ENCODE measurements around the gene GTPBP3. TPM values are rescaled to one million over a fixed set of nuclear protein-coding genes. Genes with fewer than 3 reads are reported as not detected.
A peak's percentile ranks its signal among the peaks of the same experiment; 100 is the strongest.
"Not testable (repeated sequence)": the region's sequence is repeated elsewhere in the genome, so short reads cannot be mapped to it uniquely, and the experiment has no call there.

GTPBP3 gene
- total RNA-seq, 1 experiment from 2014 or later, result 62.9 TPM

GRCh38 chr19:17359905-17360800 is 22.8 kb downstream of the GTPBP3 start:
- no peak overlapping the region for H2AFZ ChIP-seq (ENCODE audit: low read length)
- no peaks in the 10 kb centered on the region for H3K23me2 ChIP-seq (ENCODE audit: insufficient read length, low read depth, low read length, poor library complexity, severe bottlenecking)
- no peak overlapping the region for H2BK120ac ChIP-seq (ENCODE audit: low read depth, low read length, poor library complexity, severe bottlenecking)
- H3K4ac ChIP-seq (ENCODE audit: low read depth, low read length), result no peak overlapping the region
- no peak overlapping the region for H2BK20ac ChIP-seq (ENCODE audit: low read depth, low read length, poor library complexity, severe bottlenecking)
- H2BK5ac ChIP-seq (ENCODE audit: insufficient read length, low read length), result no peak overlapping the region
- TF ChIP-seq, protein P1, sequence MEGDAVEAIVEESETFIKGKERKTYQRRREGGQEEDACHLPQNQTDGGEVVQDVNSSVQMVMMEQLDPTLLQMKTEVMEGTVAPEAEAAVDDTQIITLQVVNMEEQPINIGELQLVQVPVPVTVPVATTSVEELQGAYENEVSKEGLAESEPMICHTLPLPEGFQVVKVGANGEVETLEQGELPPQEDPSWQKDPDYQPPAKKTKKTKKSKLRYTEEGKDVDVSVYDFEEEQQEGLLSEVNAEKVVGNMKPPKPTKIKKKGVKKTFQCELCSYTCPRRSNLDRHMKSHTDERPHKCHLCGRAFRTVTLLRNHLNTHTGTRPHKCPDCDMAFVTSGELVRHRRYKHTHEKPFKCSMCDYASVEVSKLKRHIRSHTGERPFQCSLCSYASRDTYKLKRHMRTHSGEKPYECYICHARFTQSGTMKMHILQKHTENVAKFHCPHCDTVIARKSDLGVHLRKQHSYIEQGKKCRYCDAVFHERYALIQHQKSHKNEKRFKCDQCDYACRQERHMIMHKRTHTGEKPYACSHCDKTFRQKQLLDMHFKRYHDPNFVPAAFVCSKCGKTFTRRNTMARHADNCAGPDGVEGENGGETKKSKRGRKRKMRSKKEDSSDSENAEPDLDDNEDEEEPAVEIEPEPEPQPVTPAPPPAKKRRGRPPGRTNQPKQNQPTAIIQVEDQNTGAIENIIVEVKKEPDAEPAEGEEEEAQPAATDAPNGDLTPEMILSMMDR (conservative IDR thresholded peaks at IDR 0.05), result no peak
- no peak overlapping the region for H3K9ac ChIP-seq (ENCODE audit: extremely low read depth, insufficient read length, low read length)
- WGBS (ENCODE audit: extremely low coverage, insufficient read length, low lambda C conversion rate), result no CpG with 5 or more reads among the region's 6 CpGs
- no peak overlapping the region for H3K23ac ChIP-seq (ENCODE audit: insufficient read length, low read depth, low read length)
- no peak overlapping the region for H3K4me2 ChIP-seq (ENCODE audit: insufficient read depth, insufficient read length, low read length)
- no peak overlapping the region; a peak in 1 of 7 replicates for H3K27ac Mint-ChIP-seq
- H2BK12ac ChIP-seq (ENCODE audit: insufficient read length, low read depth, low read length), result no peak overlapping the region
- no peak overlapping the region for H2AK5ac ChIP-seq (ENCODE audit: insufficient read length, low read length)
- H3K18ac ChIP-seq (ENCODE audit: insufficient read length, low read depth, low read length), result no peak overlapping the region
- no peaks in the 10 kb centered on the region for H3K79me1 ChIP-seq (ENCODE audit: insufficient read depth, low read depth, low read length, poor library complexity, severe bottlenecking)
- H3K4me1 ChIP-seq (ENCODE audit: insufficient read depth, low read length), result no peaks in the 10 kb centered on the region
- no peak overlapping the region for H3K4me3 Mint-ChIP-seq
- peaks cover 11% of the 10 kb centered on the region for H3K27me3 Mint-ChIP-seq (ENCODE audit: low read depth)
- no peak overlapping the region; the same call in 1 of the 2 replicates for H3K14ac ChIP-seq (ENCODE audit: insufficient read depth, low read length)
- H3K9me3 Mint-ChIP-seq, result peaks cover 0 to 3% of the 10 kb centered on the region in 2 experiments; a peak in 1 of 5 replicates
- no peak overlapping the region for H4K8ac ChIP-seq (replicated peaks; ENCODE audit: insufficient read length, low read depth, low read length)
- no peaks in the 10 kb centered on the region for H3K27me3 ChIP-seq (ENCODE audit: insufficient read depth, low read length)
- H3K36me3 Mint-ChIP-seq (ENCODE audit: insufficient read depth in 1 of 3, low read depth in 3 of 3), result no peaks in the 10 kb centered on the region
- no peak overlapping the region for H3K56ac ChIP-seq (ENCODE audit: insufficient read length, low read depth, low read length)
- no peak for DNase-seq
- no peak overlapping the region for H2BK15ac ChIP-seq (ENCODE audit: low read depth, low read length)
- no peaks in the 10 kb centered on the region for H3K79me2 ChIP-seq (ENCODE audit: insufficient read depth, low read length)
- no peak overlapping the region for H3T11ph ChIP-seq (ENCODE audit: low read length)
- H4K5ac ChIP-seq (ENCODE audit: insufficient read length, low read depth, low read length), result no peak overlapping the region
- no peaks in the 10 kb centered on the region for H4K20me1 ChIP-seq (ENCODE audit: control insufficient read depth, insufficient read depth, insufficient read length)
- H4K91ac ChIP-seq (ENCODE audit: insufficient read length, low read depth, low read length), result no peak overlapping the region
- H3K27ac ChIP-seq (ENCODE audit: insufficient read length, low read depth, low read length), result no peak overlapping the region
- no peaks in the 10 kb centered on the region for H3K4me1 Mint-ChIP-seq
- no peaks in the 10 kb centered on the region for H3K9me3 ChIP-seq (ENCODE audit: control insufficient read depth, low read depth, low read length)

DNA sequence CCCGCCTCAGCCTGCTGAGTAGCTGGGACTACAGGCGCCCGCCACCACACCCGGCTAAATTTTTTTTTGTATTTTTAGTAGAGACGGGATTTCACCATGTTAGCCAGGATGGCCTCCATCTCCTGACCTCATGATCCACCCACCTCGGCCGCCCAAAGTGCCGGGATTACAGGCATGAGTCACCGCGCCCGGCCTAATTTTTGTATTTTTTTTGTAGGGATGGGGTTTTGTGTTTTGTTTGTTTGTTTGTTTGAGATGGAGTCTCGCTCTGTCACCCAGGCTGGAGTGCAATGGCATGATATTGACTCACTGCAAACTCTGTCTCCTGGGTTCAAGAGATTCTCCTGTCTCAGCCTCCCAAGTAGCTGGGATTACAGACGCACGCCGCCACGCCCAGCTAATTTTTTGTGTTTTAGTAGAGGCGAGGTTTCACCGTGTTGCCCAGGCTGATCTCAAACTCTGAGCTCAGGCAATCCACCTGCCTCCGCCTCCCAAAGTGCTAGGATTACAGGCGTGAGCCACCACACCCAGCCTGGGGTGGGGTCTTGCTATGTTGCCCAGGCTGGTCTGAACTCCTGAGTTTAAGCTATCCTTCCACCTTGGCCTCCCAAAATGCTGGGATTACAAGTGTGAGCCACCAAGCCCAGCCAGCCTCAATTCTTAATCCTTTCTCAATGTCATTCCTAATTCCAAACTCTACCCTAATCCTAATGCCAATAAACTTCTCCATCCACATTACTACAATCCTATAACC is 26.7 kb downstream of the GTPBP3 start:
- H3K4me2 ChIP-seq (ENCODE audit: insufficient read depth, insufficient read length, low read length); H3K9me3 ChIP-seq (ENCODE audit: control insufficient read depth, low read depth, low read length); H3K56ac ChIP-seq (ENCODE audit: insufficient read length, low read depth, low read length); H3K27ac Mint-ChIP-seq; H2BK12ac ChIP-seq (ENCODE audit: insufficient read length, low read depth, low read length); H4K5ac ChIP-seq (ENCODE audit: insufficient read length, low read depth, low read length); H2AFZ ChIP-seq (ENCODE audit: low read length); H3T11ph ChIP-seq (ENCODE audit: low read length); H3K9me3 Mint-ChIP-seq; H3K14ac ChIP-seq (ENCODE audit: insufficient read depth, low read length); H3K9ac ChIP-seq (ENCODE audit: extremely low read depth, insufficient read length, low read length); H3K4me1 ChIP-seq (ENCODE audit: insufficient read depth, low read length); H2BK5ac ChIP-seq (ENCODE audit: insufficient read length, low read length); H3K18ac ChIP-seq (ENCODE audit: insufficient read length, low read depth, low read length); H4K20me1 ChIP-seq (ENCODE audit: control insufficient read depth, insufficient read depth, insufficient read length); H3K4me1 Mint-ChIP-seq; H3K4ac ChIP-seq (ENCODE audit: low read depth, low read length); H3K27ac ChIP-seq (ENCODE audit: insufficient read length, low read depth, low read length); H2BK20ac ChIP-seq (ENCODE audit: low read depth, low read length, poor library complexity, severe bottlenecking); H2BK15ac ChIP-seq (ENCODE audit: low read depth, low read length); H4K91ac ChIP-seq (ENCODE audit: insufficient read length, low read depth, low read length); H3K27me3 ChIP-seq (ENCODE audit: insufficient read depth, low read length); DNase-seq; H3K79me1 ChIP-seq (ENCODE audit: insufficient read depth, low read depth, low read length, poor library complexity, severe bottlenecking); H4K8ac ChIP-seq (replicated peaks; ENCODE audit: insufficient read length, low read depth, low read length); H3K23ac ChIP-seq (ENCODE audit: insufficient read length, low read depth, low read length); H3K23me2 ChIP-seq (ENCODE audit: insufficient read length, low read depth, low read length, poor library complexity, severe bottlenecking); H2BK120ac ChIP-seq (ENCODE audit: low read depth, low read length, poor library complexity, severe bottlenecking); H2AK5ac ChIP-seq (ENCODE audit: insufficient read length, low read length); H3K79me2 ChIP-seq (ENCODE audit: insufficient read depth, low read length); H3K36me3 Mint-ChIP-seq (ENCODE audit: insufficient read depth in 1 of 3, low read depth in 3 of 3): not testable (repeated sequence)
- Mint-ChIP-seq H3K27me3 (ENCODE audit: low read depth) (peaks cover 15% of the 10 kb centered on the region), H3K4me3 (0 out of 5 replicates have a peak overlapping the region, but pooled peaks of 1 of the 2 experiments have one; percentile 17)
- WGBS (ENCODE audit: extremely low coverage, insufficient read length, low lambda C conversion rate), result no CpG with 5 or more reads among the region's 20 CpGs

All from H9 (cell line).